GM23338 (cell line): ENCODE results near the gene MAP4K1.

Source experiments
- CREB1 ChIP-seq: fragments of 250-450 bp; sonication (Bioruptor Pico); IDR thresholded peaks from 2 replicates; pipeline ENCODE4 v1.5.0; 2020; ENCODE audit warnings: low read depth, mild to moderate bottlenecking, moderate library complexity
- CTCF ChIP-seq, 2 experiments: fragments of 200-600 bp in 1 of 2; sonication (generic) in 1 of 2; conservative IDR thresholded peaks; 2 replicates each; pipeline versions ENCODE4 v1.5.1 to v1.6.1; 2016 to 2017; ENCODE audit warnings: antibody characterized with exemption in 2 of 2, low read depth in 2 of 2, mild to moderate bottlenecking in 2 of 2, moderate library complexity in 1 of 2
- ETS1 ChIP-seq: IDR thresholded peaks from 2 replicates; pipeline ENCODE4 v1.6.1; 2016; ENCODE audit warnings: antibody characterized with exemption
- EZH2 ChIP-seq: fragments of 200-600 bp; sonication (generic); IDR thresholded peaks from one replicate; pipeline ENCODE4 v1.8.0; 2017; ENCODE audit warnings: antibody characterized with exemption, mild to moderate bottlenecking, low read depth; ENCODE audit not compliant: unreplicated experiment
- EZH2phosphoT487 ChIP-seq: fragments of 200-600 bp; sonication (generic); IDR thresholded peaks from one replicate; pipeline ENCODE4 v1.8.1; 2018; ENCODE audit warnings: antibody characterized with exemption; ENCODE audit not compliant: unreplicated experiment
- JUNB ChIP-seq: IDR thresholded peaks from one replicate; pipeline ENCODE4 v1.6.1; 2016; ENCODE audit warnings: antibody characterized with exemption; ENCODE audit not compliant: unreplicated experiment
- NANOG ChIP-seq: IDR thresholded peaks from 2 replicates; pipeline ENCODE4 v1.6.1; 2016; ENCODE audit warnings: antibody characterized with exemption, borderline replicate concordance
- POLR2AphosphoS5 ChIP-seq: IDR thresholded peaks from 2 replicates; pipeline ENCODE4 v1.6.1; 2016; ENCODE audit warnings: antibody characterized with exemption, low read depth
- STAT1 ChIP-seq: IDR thresholded peaks from one replicate; pipeline ENCODE4 v1.6.1; 2016; ENCODE audit warnings: antibody characterized with exemption; ENCODE audit not compliant: unreplicated experiment
- ZNF114 ChIP-seq: fragments of 250-450 bp; sonication (Bioruptor Pico); IDR thresholded peaks from 2 replicates; pipeline ENCODE4 v1.5.0; 2020; ENCODE audit warnings: mild to moderate bottlenecking, moderate library complexity
- ZNF331 ChIP-seq: fragments of 250-450 bp; sonication (Bioruptor Pico); IDR thresholded peaks from 2 replicates; pipeline ENCODE4 v1.5.0; 2020; ENCODE audit warnings: low read depth, mild to moderate bottlenecking, moderate library complexity
- TF ChIP-seq, protein P1 (sequence below): IDR thresholded peaks from one replicate; pipeline ENCODE4 v1.6.1; 2018; ENCODE audit warnings: antibody characterized with exemption; ENCODE audit not compliant: unreplicated experiment

- TF ChIP-seq CTCF (conservative IDR thresholded peaks at IDR 0.05; ENCODE audit: low read depth in 2 of 2), result no peak
- no peak for TF ChIP-seq ETS1
- TF ChIP-seq EZH2, result no peak
- TF ChIP-seq, protein P1, sequence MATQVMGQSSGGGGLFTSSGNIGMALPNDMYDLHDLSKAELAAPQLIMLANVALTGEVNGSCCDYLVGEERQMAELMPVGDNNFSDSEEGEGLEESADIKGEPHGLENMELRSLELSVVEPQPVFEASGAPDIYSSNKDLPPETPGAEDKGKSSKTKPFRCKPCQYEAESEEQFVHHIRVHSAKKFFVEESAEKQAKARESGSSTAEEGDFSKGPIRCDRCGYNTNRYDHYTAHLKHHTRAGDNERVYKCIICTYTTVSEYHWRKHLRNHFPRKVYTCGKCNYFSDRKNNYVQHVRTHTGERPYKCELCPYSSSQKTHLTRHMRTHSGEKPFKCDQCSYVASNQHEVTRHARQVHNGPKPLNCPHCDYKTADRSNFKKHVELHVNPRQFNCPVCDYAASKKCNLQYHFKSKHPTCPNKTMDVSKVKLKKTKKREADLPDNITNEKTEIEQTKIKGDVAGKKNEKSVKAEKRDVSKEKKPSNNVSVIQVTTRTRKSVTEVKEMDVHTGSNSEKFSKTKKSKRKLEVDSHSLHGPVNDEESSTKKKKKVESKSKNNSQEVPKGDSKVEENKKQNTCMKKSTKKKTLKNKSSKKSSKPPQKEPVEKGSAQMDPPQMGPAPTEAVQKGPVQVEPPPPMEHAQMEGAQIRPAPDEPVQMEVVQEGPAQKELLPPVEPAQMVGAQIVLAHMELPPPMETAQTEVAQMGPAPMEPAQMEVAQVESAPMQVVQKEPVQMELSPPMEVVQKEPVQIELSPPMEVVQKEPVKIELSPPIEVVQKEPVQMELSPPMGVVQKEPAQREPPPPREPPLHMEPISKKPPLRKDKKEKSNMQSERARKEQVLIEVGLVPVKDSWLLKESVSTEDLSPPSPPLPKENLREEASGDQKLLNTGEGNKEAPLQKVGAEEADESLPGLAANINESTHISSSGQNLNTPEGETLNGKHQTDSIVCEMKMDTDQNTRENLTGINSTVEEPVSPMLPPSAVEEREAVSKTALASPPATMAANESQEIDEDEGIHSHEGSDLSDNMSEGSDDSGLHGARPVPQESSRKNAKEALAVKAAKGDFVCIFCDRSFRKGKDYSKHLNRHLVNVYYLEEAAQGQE, result no peak
- TF ChIP-seq POLR2AphosphoS5, result no peak
- TF ChIP-seq EZH2phosphoT487, result no peak
- no peak for TF ChIP-seq CREB1 (CRISPR knock-in tag)
- no peak for TF ChIP-seq ZNF331 (CRISPR knock-in tag)
- TF ChIP-seq JUNB, result no peak
- TF ChIP-seq STAT1, result no peak
- TF ChIP-seq ZNF114, result no peak
- TF ChIP-seq NANOG, result no peak
Measured at GRCh38 chr19:38638461-38638860, 20.7 kb upstream of the MAP4K1 start.
